Astrocyte (in vitro differentiated cells and primary cell): ENCODE results near the gene ARL4C.

Experiments
- EZH2 ChIP-seq: IDR thresholded peaks from 2 replicates; pipeline ENCODE4 v1.6.1; 2012; ENCODE audit warnings: mild to moderate bottlenecking, low read length, inconsistent platforms; ENCODE audit not compliant: insufficient read depth
- TF ChIP-seq, protein P1 (sequence below): IDR thresholded peaks from 2 replicates; pipeline ENCODE4 v1.5.1; 2011; ENCODE audit warnings: low read depth, mild to moderate bottlenecking, inconsistent platforms, low read length, moderate library complexity; ENCODE audit not compliant: insufficient read depth

- TF ChIP-seq EZH2, result no peak
- TF ChIP-seq, protein P1, sequence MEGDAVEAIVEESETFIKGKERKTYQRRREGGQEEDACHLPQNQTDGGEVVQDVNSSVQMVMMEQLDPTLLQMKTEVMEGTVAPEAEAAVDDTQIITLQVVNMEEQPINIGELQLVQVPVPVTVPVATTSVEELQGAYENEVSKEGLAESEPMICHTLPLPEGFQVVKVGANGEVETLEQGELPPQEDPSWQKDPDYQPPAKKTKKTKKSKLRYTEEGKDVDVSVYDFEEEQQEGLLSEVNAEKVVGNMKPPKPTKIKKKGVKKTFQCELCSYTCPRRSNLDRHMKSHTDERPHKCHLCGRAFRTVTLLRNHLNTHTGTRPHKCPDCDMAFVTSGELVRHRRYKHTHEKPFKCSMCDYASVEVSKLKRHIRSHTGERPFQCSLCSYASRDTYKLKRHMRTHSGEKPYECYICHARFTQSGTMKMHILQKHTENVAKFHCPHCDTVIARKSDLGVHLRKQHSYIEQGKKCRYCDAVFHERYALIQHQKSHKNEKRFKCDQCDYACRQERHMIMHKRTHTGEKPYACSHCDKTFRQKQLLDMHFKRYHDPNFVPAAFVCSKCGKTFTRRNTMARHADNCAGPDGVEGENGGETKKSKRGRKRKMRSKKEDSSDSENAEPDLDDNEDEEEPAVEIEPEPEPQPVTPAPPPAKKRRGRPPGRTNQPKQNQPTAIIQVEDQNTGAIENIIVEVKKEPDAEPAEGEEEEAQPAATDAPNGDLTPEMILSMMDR, result no peak
Measured at GRCh38 chr2:234446404-234447076, 50.3 kb downstream of the ARL4C start.
